Gastrocnemius medialis (tissue), 4 donors: Measurements from ENCODE around the gene TMEM181. TPM values are rescaled to one million over a fixed set of nuclear protein-coding genes. Genes with fewer than 3 reads are reported as not detected.

Experiments used
- ATAC-seq, 2 donors: fragments of 150-250 bp; one replicate each; pipeline ENCODE4 v1.9.1; 2016
- DNase-seq, 2 donors: peaks; one replicate each; pipeline ENCODE4 v3.0.0-alpha.2; 2019
- H3K27ac ChIP-seq, 4 donors: fragments of 200-600 bp; sonication (generic); 1 replicate in 1 of 4; 2 replicates in 3 of 4; pipeline ENCODE4 v1.5.1; 2016 to 2018; ENCODE audit warnings: mild to moderate bottlenecking in 2 of 4, moderate library complexity in 1 of 4
- H3K27me3 ChIP-seq, 3 donors: fragments of 200-600 bp; sonication (generic) in 2 of 3; 1 replicate in 1 of 3; 2 replicates in 2 of 3; pipeline versions ENCODE4 v1.5.1 to v1.6.0; 2016 to 2019; ENCODE audit warnings: mild to moderate bottlenecking in 1 of 3, moderate library complexity in 1 of 3
- H3K36me3 ChIP-seq, 2 donors: fragments of 200-600 bp; sonication (generic) in 1 of 2; one replicate each; pipeline ENCODE4 v1.5.1; 2017 to 2018
- H3K4me1 ChIP-seq, 2 donors: fragments of 200-600 bp; sonication (generic) in 1 of 2; one replicate each; pipeline ENCODE4 v1.5.1; 2016 to 2017; ENCODE audit warnings: mild to moderate bottlenecking in 2 of 2
- H3K4me3 ChIP-seq, 4 donors: fragments of 200-600 bp; sonication (generic) in 3 of 4; 1 replicate in 1 of 4; 2 replicates in 3 of 4; pipeline ENCODE4 v1.5.1; 2016 to 2019; ENCODE audit warnings: mild to moderate bottlenecking in 2 of 4
- H3K9me3 ChIP-seq, 3 donors: fragments of 200-600 bp; sonication (generic) in 2 of 3; 1 replicate in 1 of 3; 2 replicates in 2 of 3; pipeline ENCODE4 v1.5.1; 2016 to 2019
- POLR2A ChIP-seq, 2 donors: fragments of 450-650 bp; IDR thresholded peaks; one replicate each; pipeline ENCODE4 v1.6.1; 2017; ENCODE audit warnings: antibody characterized with exemption in 2 of 2, mild to moderate bottlenecking in 2 of 2, moderate library complexity in 2 of 2
- in situ Hi-C, 4 donors: fragments of 200-750 bp; cut with MboI; loops; one replicate each; pipeline versions ENCODE4 v1.15.0 to v1.8.0; 2017; ENCODE audit warnings: low sequenced_read_pairs in 4 of 4
- intact Hi-C: fragments of 100-400 bp; cut with DNase I; formaldehyde crosslinking; loops from one replicate; pipeline ENCODE4 v1.15.1; 2023; ENCODE audit warnings: low total_unique reads
- total RNA-seq, 4 donors: library from RNA; depleted of rRNA; stranded (reverse); fragments of >200 nt; gene quantifications; one replicate each; pipeline versions ENCODE4 v1.1.0 to v1.2.3, GENCODE V29; 2016
- TF ChIP-seq, protein P1 (sequence below), 5 experiments: fragments of 450-650 bp in 3 of 5; fragments of 200-600 bp in 2 of 5; sonication (generic) in 2 of 5; IDR thresholded peaks in 4 of 5; conservative IDR thresholded peaks in 1 of 5; 1 replicate in 4 of 5; 2 replicates in 1 of 5; pipeline ENCODE4 v1.5.1; 2016 to 2019; ENCODE audit warnings: antibody characterized with exemption in 5 of 5, mild to moderate bottlenecking in 3 of 5, moderate library complexity in 3 of 5

The TMEM181 gene
- total RNA-seq, 4 donors from 2014 or later, result 12.1 to 17.9 (median 12.9) TPM

- in situ Hi-C loops, result no loop called here
- Histone ChIP-seq H3K4me3 (no peak overlapping the region), H3K27me3 (peaks cover 17 to 32% (median 31%) of the 10 kb centered on the region in 3 donors), H3K9me3 (no peaks in the 10 kb centered on the region), H3K4me1 (no peaks in the 10 kb centered on the region), H3K36me3 (no peaks in the 10 kb centered on the region), H3K27ac (no peak overlapping the region)
- intact Hi-C loops, result no loop called here
- TF ChIP-seq, protein P1, sequence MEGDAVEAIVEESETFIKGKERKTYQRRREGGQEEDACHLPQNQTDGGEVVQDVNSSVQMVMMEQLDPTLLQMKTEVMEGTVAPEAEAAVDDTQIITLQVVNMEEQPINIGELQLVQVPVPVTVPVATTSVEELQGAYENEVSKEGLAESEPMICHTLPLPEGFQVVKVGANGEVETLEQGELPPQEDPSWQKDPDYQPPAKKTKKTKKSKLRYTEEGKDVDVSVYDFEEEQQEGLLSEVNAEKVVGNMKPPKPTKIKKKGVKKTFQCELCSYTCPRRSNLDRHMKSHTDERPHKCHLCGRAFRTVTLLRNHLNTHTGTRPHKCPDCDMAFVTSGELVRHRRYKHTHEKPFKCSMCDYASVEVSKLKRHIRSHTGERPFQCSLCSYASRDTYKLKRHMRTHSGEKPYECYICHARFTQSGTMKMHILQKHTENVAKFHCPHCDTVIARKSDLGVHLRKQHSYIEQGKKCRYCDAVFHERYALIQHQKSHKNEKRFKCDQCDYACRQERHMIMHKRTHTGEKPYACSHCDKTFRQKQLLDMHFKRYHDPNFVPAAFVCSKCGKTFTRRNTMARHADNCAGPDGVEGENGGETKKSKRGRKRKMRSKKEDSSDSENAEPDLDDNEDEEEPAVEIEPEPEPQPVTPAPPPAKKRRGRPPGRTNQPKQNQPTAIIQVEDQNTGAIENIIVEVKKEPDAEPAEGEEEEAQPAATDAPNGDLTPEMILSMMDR (IDR thresholded peaks at IDR 0.05 in 4 of 5, conservative IDR thresholded peaks at IDR 0.05 in 1 of 5), result no peak
- no peak for TF ChIP-seq POLR2A (IDR thresholded peaks at IDR 0.05)
- DNase-seq (no peak), ATAC-seq (no peak)
Measured at GRCh38 chr6:158539413-158539812, 20.5 kb upstream of the TMEM181 start.

DNA sequence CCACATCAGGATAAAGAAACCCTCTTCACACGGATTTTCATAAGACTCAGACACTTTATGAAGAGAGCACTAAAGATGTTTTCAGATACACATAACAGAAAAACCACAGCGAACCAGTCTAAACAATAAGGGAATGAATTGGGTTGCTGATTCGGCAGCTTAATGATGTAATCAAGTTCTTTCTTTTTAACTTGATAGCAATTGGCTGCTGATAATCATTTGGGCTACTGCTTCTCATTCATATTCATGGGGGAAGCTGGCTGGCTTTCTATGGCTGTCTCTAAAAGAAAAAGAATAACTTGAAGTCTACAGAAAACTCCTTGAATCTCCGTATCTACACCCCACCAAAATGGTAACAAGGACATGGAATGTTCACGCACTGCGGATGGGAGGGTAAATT lies 20.0 kb upstream of the TMEM181 start:
- intact Hi-C loops, result no loop called here
- peaks cover 17 to 32% (median 31%) of the 10 kb centered on the region in 3 donors for H3K27me3 ChIP-seq

DNA sequence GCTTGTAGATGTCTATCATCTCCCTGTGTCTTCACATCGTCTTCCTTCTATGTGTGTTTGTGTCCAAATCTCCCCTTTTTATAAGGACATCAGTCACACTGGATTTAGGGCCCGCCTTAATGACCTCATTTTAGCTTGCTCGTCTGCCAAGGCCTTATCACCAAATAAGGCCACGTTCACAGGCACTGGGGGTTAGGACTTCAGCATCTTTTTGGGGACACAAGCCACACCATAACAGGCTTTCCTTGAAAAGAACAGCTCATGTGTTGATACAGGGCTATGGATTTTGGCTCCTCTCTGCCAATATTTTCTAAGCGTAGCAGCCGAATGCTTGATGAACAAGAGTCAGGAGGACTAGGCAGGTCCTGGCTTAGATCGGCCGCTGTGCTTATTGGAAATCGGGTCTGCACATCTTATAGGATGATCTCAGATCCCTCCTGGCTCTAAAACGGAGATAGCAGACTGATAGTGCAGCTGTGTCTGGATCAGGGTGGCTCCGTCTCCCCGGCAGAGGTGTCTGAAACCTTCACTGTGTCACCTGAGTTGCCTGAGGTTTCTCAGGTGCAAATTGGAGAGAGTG lies 16.2 kb upstream of the TMEM181 start:
- intact Hi-C loops, result no loop called here

More for the DNA sequence above, 20.0 kb upstream of the TMEM181 start:
- ATAC-seq (no peak), DNase-seq (no peak)
- Histone ChIP-seq H3K4me1 (no peaks in the 10 kb centered on the region), H3K9me3 (no peaks in the 10 kb centered on the region), H3K27ac (no peak overlapping the region), H3K36me3 (no peaks in the 10 kb centered on the region), H3K4me3 (no peak overlapping the region)
- in situ Hi-C loops, result no loop called here
- no peak for TF ChIP-seq POLR2A (IDR thresholded peaks at IDR 0.05)
- TF ChIP-seq, protein P1 (IDR thresholded peaks at IDR 0.05 in 4 of 5, conservative IDR thresholded peaks at IDR 0.05 in 1 of 5), result no peak

GRCh38 chr6:158544428-158544827 lies 15.5 kb upstream of the TMEM181 start:
- H3K9me3 ChIP-seq, result no peaks in the 10 kb centered on the region
- no peak for DNase-seq
- no peaks in the 10 kb centered on the region for H3K27me3 ChIP-seq
- H3K36me3 ChIP-seq, result no peaks in the 10 kb centered on the region
- no peak for TF ChIP-seq POLR2A (IDR thresholded peaks at IDR 0.05)
- TF ChIP-seq, protein P1 (IDR thresholded peaks at IDR 0.05 in 4 of 5, conservative IDR thresholded peaks at IDR 0.05 in 1 of 5), result no peak
- H3K4me3 ChIP-seq, result no peak overlapping the region
- no peak for ATAC-seq
- H3K4me1 ChIP-seq, result no peaks in the 10 kb centered on the region
- in situ Hi-C loops, result no loop called here
- intact Hi-C loops, result no loop called here
- H3K27ac ChIP-seq, result no peak overlapping the region

More for the DNA sequence above, 16.2 kb upstream of the TMEM181 start:
- no peak for TF ChIP-seq POLR2A (IDR thresholded peaks at IDR 0.05)
- TF ChIP-seq, protein P1 (IDR thresholded peaks at IDR 0.05 in 4 of 5, conservative IDR thresholded peaks at IDR 0.05 in 1 of 5), result no peak
- no peak overlapping the region for H3K27ac ChIP-seq
- DNase-seq (no peak), ATAC-seq (no peak)
- H3K27me3 ChIP-seq, result peaks cover 0 to 3% (median 1%) of the 10 kb centered on the region in 3 donors
- H3K4me3 ChIP-seq, result no peak overlapping the region
- H3K9me3 ChIP-seq, result no peaks in the 10 kb centered on the region
- no peaks in the 10 kb centered on the region for H3K4me1 ChIP-seq
- no peaks in the 10 kb centered on the region for H3K36me3 ChIP-seq
- in situ Hi-C loops, result no loop called here
